Measurements from ENCODE around the gene NOP56.

NOP56 gene

GRCh38 chr20:2651772-2652723, at the start of gene NOP56:
TSS of gene NOP56 (plus strand) at chr20:2652632. CDS start at chr20:2652661, 29 bp downstream.
- peak; percentile 97 for DNase-seq (ENCODE audit: low spot score)

GRCh38 chr20:2602746-2603145, 49.7 kb upstream of the NOP56 start:
- DNase-seq (ENCODE audit: low spot score), result no peak

- no peak for DNase-seq (ENCODE audit: low spot score)
Measured at GRCh38 chr20:2603816-2604505, 48.5 kb upstream of the NOP56 start.

GRCh38 chr20:2604506-2604835, 48.0 kb upstream of the NOP56 start:
- DNase-seq (ENCODE audit: low spot score), result no peak

- DNase-seq (ENCODE audit: low spot score), result no peak
Measured at GRCh38 chr20:2606507-2607006, 45.9 kb upstream of the NOP56 start.

- no peak for DNase-seq (ENCODE audit: low spot score)
Measured at GRCh38 chr20:2610326-2610725, 42.1 kb upstream of the NOP56 start.

- no peak for DNase-seq (ENCODE audit: low spot score)
Measured at GRCh38 chr20:2610941-2611720, 41.3 kb upstream of the NOP56 start.

GRCh38 chr20:2612073-2612472, 40.4 kb upstream of the NOP56 start:
- DNase-seq (ENCODE audit: low spot score), result no peak

- DNase-seq (ENCODE audit: low spot score), result no peak
Measured at GRCh38 chr20:2616634-2617033, 35.8 kb upstream of the NOP56 start.

- no peak for DNase-seq (ENCODE audit: low spot score)
Measured at GRCh38 chr20:2617099-2617714, 35.2 kb upstream of the NOP56 start.

- DNase-seq (ENCODE audit: low spot score), result no peak
Measured at GRCh38 chr20:2618815-2619214, 33.6 kb upstream of the NOP56 start.

- no peak for DNase-seq (ENCODE audit: low spot score)
Measured at GRCh38 chr20:2619337-2619736, 33.1 kb upstream of the NOP56 start.

- DNase-seq (ENCODE audit: low spot score), result no peak
Measured at GRCh38 chr20:2619961-2620595, 32.4 kb upstream of the NOP56 start.

GRCh38 chr20:2624190-2624589, 28.2 kb upstream of the NOP56 start:
- DNase-seq (ENCODE audit: low spot score), result no peak

- no peak for DNase-seq (ENCODE audit: low spot score)
Measured at GRCh38 chr20:2625062-2625461, 27.4 kb upstream of the NOP56 start.

- DNase-seq (ENCODE audit: low spot score), result no peak
Measured at GRCh38 chr20:2626853-2627541, 25.4 kb upstream of the NOP56 start.

- no peak for DNase-seq (ENCODE audit: low spot score)
Measured at GRCh38 chr20:2631228-2631627, 21.2 kb upstream of the NOP56 start.

- no peak for DNase-seq (ENCODE audit: low spot score)
Measured at GRCh38 chr20:2633381-2633780, 19.1 kb upstream of the NOP56 start.

GRCh38 chr20:2637246-2637645, 15.2 kb upstream of the NOP56 start:
- no peak for DNase-seq (ENCODE audit: low spot score)

- no peak for DNase-seq (ENCODE audit: low spot score)
Measured at GRCh38 chr20:2640260-2640659, 12.2 kb upstream of the NOP56 start.

- DNase-seq (ENCODE audit: low spot score), result no peak
Measured at GRCh38 chr20:2640899-2641298, 11.5 kb upstream of the NOP56 start.
